ENCODE data around the gene CTSC. TPM values are rescaled to one million over a fixed set of nuclear protein-coding genes. Genes with fewer than 3 reads are reported as not detected.

Gene CTSC
- total and polyA plus RNA-seq, 2 donors (not counting 1 experiment from before 2014, with no cell fraction given) = 18.7 to 18.8 TPM

- POLR2A ChIA-PET = no interaction called here
- H3K4me1 Mint-ChIP-seq = no peaks in the 10 kb centered on the region
- no peak for DNase-seq
Observed at GRCh38 chr11:88292171-88292843, 45.2 kb downstream of the CTSC start.

GRCh38 chr11:88288560-88288959, 49.0 kb downstream of the CTSC start:
- no peak overlapping the region for H2AFZ ChIP-seq (ENCODE audit: insufficient read depth, low read depth, low read length, poor library complexity, severe bottlenecking)
- intact Hi-C loops (cut with micrococcal nuclease) = no loop called here
- peaks cover 0 to 11% of the 10 kb centered on the region in 2 experiments for H3K36me3 ChIP-seq (replicated peaks in 1 of 2; ENCODE audit: control extremely low read depth in 1 of 2, control insufficient read depth in 1 of 2, extremely low read depth in 1 of 2, insufficient read depth in 2 of 2, low read length in 1 of 2)
- POLR2A ChIA-PET = no interaction called here
- no peaks in the 10 kb centered on the region for H3K9me3 ChIP-seq (ENCODE audit: control extremely low read depth in 1 of 3, control insufficient read depth in 2 of 3, insufficient read depth in 1 of 3, low read length in 2 of 3)
- no peak overlapping the region for H3K27ac ChIP-seq (ENCODE audit: low read length in 2 of 2)
- Mint-ChIP-seq H3K4me3 (no peak overlapping the region), H3K27ac (no peak overlapping the region), H3K9me3 (ENCODE audit: insufficient read depth) (no peaks in the 10 kb centered on the region), H3K27me3 (no peaks in the 10 kb centered on the region), H3K4me1 (no peaks in the 10 kb centered on the region)
- no peak overlapping the region for H3K4me2 ChIP-seq (replicated peaks; ENCODE audit: low read depth, low read length, poor library complexity, severe bottlenecking)
- no CpG with 5 or more reads among the region's 1 CpG for WGBS (ENCODE audit: insufficient coverage)
- no peak for TF ChIP-seq CTCF (IDR thresholded peaks at IDR 0.05)
- no peak for TF ChIP-seq EZH2 (IDR thresholded peaks at IDR 0.05; ENCODE audit: borderline replicate concordance, insufficient read depth, low read depth, low read length, poor library complexity, severe bottlenecking)
- ATAC-seq (ENCODE audit: low read depth) (no peak), DNase-seq (no peak)
- H4K20me1 ChIP-seq (ENCODE audit: control insufficient read depth, insufficient read depth, low read length, poor library complexity, severe bottlenecking) = no peaks in the 10 kb centered on the region
- no peaks in the 10 kb centered on the region for H3K4me1 ChIP-seq (ENCODE audit: control insufficient read depth in 2 of 2, insufficient read depth in 2 of 2, low read length in 2 of 2)
- no peaks in the 10 kb centered on the region for H3K27me3 ChIP-seq (replicated peaks in 1 of 4; ENCODE audit: control extremely low read depth in 1 of 4, control insufficient read depth in 3 of 4, insufficient read depth in 4 of 4, low read length in 3 of 4)
- H3K9ac ChIP-seq (ENCODE audit: low read length) = no peak overlapping the region
- no peaks in the 10 kb centered on the region for H3K79me2 ChIP-seq (ENCODE audit: control insufficient read depth, insufficient read depth, low read length)
- H3K4me3 ChIP-seq (ENCODE audit: control extremely low read depth in 1 of 5, extremely low read depth in 1 of 5, insufficient read depth in 1 of 5, low read depth in 2 of 5, low read length in 4 of 5) = no peak overlapping the region
- CTCF ChIA-PET = no interaction called here

More at GRCh38 chr11:88292171-88292843, 45.2 kb downstream of the CTSC start:
- no peaks in the 10 kb centered on the region for H3K9me3 Mint-ChIP-seq (ENCODE audit: insufficient read depth)
- CTCF ChIA-PET = no interaction called here
- peaks cover 6 to 23% of the 10 kb centered on the region in 2 experiments for H3K36me3 ChIP-seq (replicated peaks in 1 of 2; ENCODE audit: control extremely low read depth in 1 of 2, control insufficient read depth in 1 of 2, extremely low read depth in 1 of 2, insufficient read depth in 2 of 2, low read length in 1 of 2)
- H3K27ac Mint-ChIP-seq = no peak overlapping the region
- TF ChIP-seq CTCF (IDR thresholded peaks at IDR 0.05) = no peak
- no peak for TF ChIP-seq EZH2 (IDR thresholded peaks at IDR 0.05; ENCODE audit: borderline replicate concordance, insufficient read depth, low read depth, low read length, poor library complexity, severe bottlenecking)
- WGBS (ENCODE audit: insufficient coverage) = 84% methylated on average over 2 of the region's 3 CpGs
- no peaks in the 10 kb centered on the region for H3K27me3 ChIP-seq (replicated peaks in 1 of 4; ENCODE audit: control extremely low read depth in 1 of 4, control insufficient read depth in 3 of 4, insufficient read depth in 4 of 4, low read length in 3 of 4)
- H3K4me3 Mint-ChIP-seq = no peak overlapping the region
- H3K9ac ChIP-seq (ENCODE audit: low read length) = no peak overlapping the region
- H3K4me2 ChIP-seq (replicated peaks; ENCODE audit: low read depth, low read length, poor library complexity, severe bottlenecking) = no peak overlapping the region
- no peaks in the 10 kb centered on the region for H4K20me1 ChIP-seq (ENCODE audit: control insufficient read depth, insufficient read depth, low read length, poor library complexity, severe bottlenecking)
- H2AFZ ChIP-seq (ENCODE audit: insufficient read depth, low read depth, low read length, poor library complexity, severe bottlenecking) = no peak overlapping the region
- no peak for ATAC-seq (ENCODE audit: low read depth)
- no peaks in the 10 kb centered on the region for H3K27me3 Mint-ChIP-seq
- no peak overlapping the region for H3K27ac ChIP-seq (ENCODE audit: low read length in 2 of 2)
- intact Hi-C loops (cut with micrococcal nuclease) = no loop called here
- no peaks in the 10 kb centered on the region for H3K79me2 ChIP-seq (ENCODE audit: control insufficient read depth, insufficient read depth, low read length)
- H3K4me3 ChIP-seq (ENCODE audit: control extremely low read depth in 1 of 5, extremely low read depth in 1 of 5, insufficient read depth in 1 of 5, low read depth in 2 of 5, low read length in 4 of 5) = no peak overlapping the region
- H3K9me3 ChIP-seq (ENCODE audit: control extremely low read depth in 1 of 3, control insufficient read depth in 2 of 3, insufficient read depth in 1 of 3, low read length in 2 of 3) = no peaks in the 10 kb centered on the region
- H3K4me1 ChIP-seq (ENCODE audit: control insufficient read depth in 2 of 2, insufficient read depth in 2 of 2, low read length in 2 of 2) = no peaks in the 10 kb centered on the region
